Activated B cell treated with CpG ODN at 0.5 μM for 24 hours (primary cell): ENCODE data around the gene MED15. TPM values are rescaled to one million over a fixed set of nuclear protein-coding genes. Genes with fewer than 3 reads are reported as not detected.

Source experiments
- ATAC-seq: fragments of 200-7000 bp; cut with Tn5 transposase; one replicate; pipeline ENCODE4 v1.10.0; 2021; ENCODE audit warnings: low read depth, mild to moderate bottlenecking, moderate library complexity
- CTCF ChIA-PET: fragments of 350-600 bp; sonication (Branson Sonifier 250); formaldehyde crosslinking; loops from one replicate; lab custom pipeline; 2021; ENCODE audit warnings: antibody characterized with exemption; lab: Charles Lee
- POLR2A ChIA-PET: fragments of 350-600 bp; sonication (Branson Sonifier 250); formaldehyde crosslinking; loops from one replicate; lab custom pipeline; 2021; ENCODE audit warnings: antibody characterized with exemption; lab: Charles Lee
- DNase-seq: peaks from one replicate; pipeline ENCODE4 v3.0.0; 2022
- H3K27ac Mint-ChIP-seq: one replicate; pipeline ENCODE4 v1.8.0; 2020; ENCODE audit warnings: mixed read lengths
- H3K27me3 Mint-ChIP-seq: one replicate; pipeline ENCODE4 v1.8.0; 2021; ENCODE audit warnings: mixed read lengths
- H3K36me3 Mint-ChIP-seq: one replicate; pipeline ENCODE4 v1.8.0; 2021; ENCODE audit warnings: low read depth, mixed read lengths
- H3K4me1 Mint-ChIP-seq: one replicate; pipeline ENCODE4 v1.8.0; 2021; ENCODE audit warnings: mixed read lengths
- H3K4me3 Mint-ChIP-seq: one replicate; pipeline ENCODE4 v1.8.0; 2020; ENCODE audit warnings: mild to moderate bottlenecking, mixed read lengths
- H3K9me3 Mint-ChIP-seq: one replicate; pipeline ENCODE4 v1.8.0; 2020; ENCODE audit warnings: mixed read lengths
- CTCF ChIP-seq: fragments of 200-600 bp; IDR thresholded peaks from one replicate; pipeline ENCODE4 v1.8.0; 2022; ENCODE audit warnings: antibody characterized with exemption, mild to moderate bottlenecking
- intact Hi-C: fragments of 100-400 bp; cut with micrococcal nuclease; formaldehyde crosslinking; loops from one replicate; pipeline ENCODE4 v1.15.1; 2024
- total RNA-seq: library from RNA; stranded (reverse); gene quantifications from 2 replicates; pipeline ENCODE4 v1.2.3, GENCODE V29; 2022

MED15 gene
- total RNA-seq, 1 donor from 2014 or later, result 127 TPM

- no peak overlapping the region for H3K4me3 Mint-ChIP-seq
- peaks cover 88% of the 10 kb centered on the region for H3K36me3 Mint-ChIP-seq
- no peaks in the 10 kb centered on the region for H3K9me3 Mint-ChIP-seq
- TF ChIP-seq CTCF, result no peak
- intact Hi-C loops, result no loop called here
- H3K27me3 Mint-ChIP-seq, result no peaks in the 10 kb centered on the region
- peaks cover 8% of the 10 kb centered on the region for H3K4me1 Mint-ChIP-seq
- POLR2A ChIA-PET, result no interaction called here
- H3K27ac Mint-ChIP-seq, result no peak overlapping the region
- no peak for ATAC-seq
- no peak for DNase-seq
- CTCF ChIA-PET, result interaction anchor here (1.6 to 2.0 kb wide), 2 partner anchors 9 to 156 kb away, joined by 5 to 8 read pairs; no protein-coding TSS in a partner anchor
These were observed 66.6 kb downstream of the MED15 start for GRCh38 chr22:20573833-20574615.

- ChIA-PET CTCF (interaction anchor here (1.6 to 2.0 kb wide), 2 partner anchors 10 to 157 kb away, joined by 5 to 8 read pairs; no protein-coding TSS in a partner anchor), POLR2A (interaction anchor here (0.5 kb wide), 1 partner anchor 28 kb away, joined by 3 read pairs; no protein-coding TSS in a partner anchor)
- DNase-seq, result no peak
- TF ChIP-seq CTCF, result no peak
- no peak overlapping the region for H3K4me3 Mint-ChIP-seq
- intact Hi-C loops, result no loop called here
- no peak overlapping the region for H3K27ac Mint-ChIP-seq
- H3K36me3 Mint-ChIP-seq, result peaks cover 87% of the 10 kb centered on the region
- peaks cover 3% of the 10 kb centered on the region for H3K4me1 Mint-ChIP-seq
- no peak for ATAC-seq
- no peaks in the 10 kb centered on the region for H3K27me3 Mint-ChIP-seq
- H3K9me3 Mint-ChIP-seq, result no peaks in the 10 kb centered on the region
These were observed 67.5 kb downstream of the MED15 start for GRCh38 chr22:20574920-20575353.

GRCh38 chr22:20575724-20576444 lies 68.5 kb downstream of the MED15 start:
- DNase-seq (no peak), ATAC-seq (no peak)
- Mint-ChIP-seq H3K4me3 (no peak overlapping the region), H3K4me1 (peaks cover 3% of the 10 kb centered on the region), H3K27me3 (no peaks in the 10 kb centered on the region), H3K36me3 (peaks cover 88% of the 10 kb centered on the region), H3K9me3 (no peaks in the 10 kb centered on the region), H3K27ac (no peak overlapping the region)
- ChIA-PET CTCF (interaction anchor here (2.0 kb wide), 1 partner anchor 158 kb away, joined by 5 read pairs; no protein-coding TSS in a partner anchor), POLR2A (no interaction called here)
- intact Hi-C loops, result no loop called here
- TF ChIP-seq CTCF, result no peak

GRCh38 chr22:20576445-20576816 lies 69.0 kb downstream of the MED15 start:
- H3K27me3 Mint-ChIP-seq, result no peaks in the 10 kb centered on the region
- H3K4me3 Mint-ChIP-seq, result no peak overlapping the region
- ATAC-seq (no peak), DNase-seq (no peak)
- no peaks in the 10 kb centered on the region for H3K4me1 Mint-ChIP-seq
- intact Hi-C loops, result no loop called here
- CTCF ChIA-PET, result interaction anchor here (1.1 kb wide), 1 partner anchor 10 kb away, joined by 3 read pairs; no protein-coding TSS in a partner anchor
- H3K9me3 Mint-ChIP-seq, result no peaks in the 10 kb centered on the region
- H3K27ac Mint-ChIP-seq, result no peak overlapping the region
- no peak for TF ChIP-seq CTCF
- POLR2A ChIA-PET, result no interaction called here
- peaks cover 86% of the 10 kb centered on the region for H3K36me3 Mint-ChIP-seq

GRCh38 chr22:20577045-20577444 lies 69.6 kb downstream of the MED15 start:
- Mint-ChIP-seq H3K36me3 (peaks cover 85% of the 10 kb centered on the region), H3K4me1 (no peaks in the 10 kb centered on the region), H3K27me3 (no peaks in the 10 kb centered on the region), H3K9me3 (no peaks in the 10 kb centered on the region), H3K27ac (no peak overlapping the region), H3K4me3 (no peak overlapping the region)
- ChIA-PET CTCF (interaction anchor here (1.1 kb wide), 1 partner anchor 11 kb away, joined by 3 read pairs; no protein-coding TSS in a partner anchor), POLR2A (no interaction called here)
- intact Hi-C loops, result no loop called here
- DNase-seq (no peak), ATAC-seq (no peak)
- TF ChIP-seq CTCF, result no peak
